ENCODE data around the gene ZNF280C.
"Not testable (repeated sequence)": the region's sequence is repeated elsewhere in the genome, so short reads cannot be mapped to it uniquely, and the experiment has no call there.

Gene ZNF280C

DNA sequence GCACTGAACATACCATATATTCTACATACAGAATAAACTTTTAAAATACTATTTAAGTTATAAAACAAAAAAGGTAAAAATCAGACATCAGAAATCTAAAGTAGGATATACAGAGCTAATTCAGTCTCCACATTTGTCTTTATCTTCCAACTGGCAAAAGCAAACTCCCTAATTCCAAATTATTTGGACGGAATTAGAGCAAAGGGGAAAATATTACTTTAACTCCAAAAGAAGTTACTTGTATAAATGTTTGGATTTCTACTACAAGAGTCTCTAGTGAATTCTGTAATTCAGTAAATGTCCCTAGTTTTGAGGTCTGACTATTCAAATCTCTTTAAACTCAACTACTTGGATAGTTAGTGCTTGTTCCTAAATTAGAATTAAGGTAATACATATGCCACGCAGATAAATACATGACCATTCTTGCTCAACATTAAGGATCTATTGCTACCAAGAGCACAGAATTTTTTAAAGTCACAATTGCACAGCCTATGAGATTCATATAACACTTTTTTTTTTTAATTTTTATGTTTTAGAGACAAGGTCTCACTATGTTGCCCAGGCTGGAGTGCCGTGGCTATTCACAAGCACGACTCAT, 7.3 kb downstream of the ZNF280C start:
- no peak for FAIRE-seq

DNA sequence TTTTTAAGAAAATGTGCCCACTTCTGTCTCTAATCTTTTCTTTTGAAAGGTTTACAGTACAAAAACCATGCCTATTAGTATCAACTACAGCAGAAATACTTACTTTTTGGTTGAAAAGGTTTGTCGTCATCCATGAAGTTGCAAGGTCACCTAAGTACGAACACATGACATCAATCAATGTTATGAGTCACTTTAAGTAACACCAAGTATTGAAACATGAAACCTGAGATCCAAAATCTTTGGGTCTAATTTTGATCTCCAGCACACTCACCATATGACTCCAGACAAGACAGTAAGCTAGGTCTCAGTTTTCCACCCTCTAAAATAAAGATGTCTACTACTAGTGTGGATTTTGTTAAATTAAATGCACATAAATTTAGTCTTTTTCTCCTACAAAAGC, 8.4 kb downstream of the ZNF280C start:
- no peak for FAIRE-seq

DNA sequence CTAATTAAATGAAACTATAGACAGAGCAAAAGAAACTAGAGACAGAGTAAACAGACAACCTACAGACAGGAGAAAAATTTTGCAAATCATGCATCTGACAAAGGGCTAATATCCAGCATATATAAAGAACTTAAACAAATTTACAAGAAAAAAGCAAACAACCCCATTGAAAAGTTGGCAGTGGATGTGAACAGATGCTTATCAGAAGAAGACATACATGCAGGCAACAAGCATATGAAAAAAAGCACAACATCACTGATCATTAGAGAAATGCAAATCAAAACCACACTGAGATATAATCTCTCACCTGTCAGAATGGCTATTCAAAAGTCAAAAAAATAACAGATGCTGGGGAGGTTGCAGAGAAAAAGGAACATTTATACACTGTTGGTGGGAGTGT, 14.8 kb downstream of the ZNF280C start:
- no peak for FAIRE-seq

DNA sequence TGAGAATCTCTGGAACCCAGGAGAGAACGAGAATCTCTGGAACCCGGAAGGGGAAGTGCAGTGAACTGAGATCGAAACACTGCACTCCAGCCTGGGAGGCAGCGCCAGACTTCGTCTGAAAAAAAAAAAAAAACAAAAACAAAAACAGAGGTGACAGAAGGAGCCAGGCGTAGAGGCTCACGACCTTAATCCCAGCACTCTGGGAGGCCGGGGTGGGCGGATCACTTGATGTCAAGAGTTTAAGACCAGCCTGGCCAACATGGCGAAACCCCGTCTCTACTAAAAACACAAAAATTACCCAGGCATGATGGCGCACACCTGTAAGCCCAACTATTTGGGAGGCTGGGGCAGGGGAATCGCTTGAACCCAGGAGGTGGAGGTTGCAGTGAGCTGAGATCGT, 17.0 kb downstream of the ZNF280C start:
- no peak for FAIRE-seq

DNA sequence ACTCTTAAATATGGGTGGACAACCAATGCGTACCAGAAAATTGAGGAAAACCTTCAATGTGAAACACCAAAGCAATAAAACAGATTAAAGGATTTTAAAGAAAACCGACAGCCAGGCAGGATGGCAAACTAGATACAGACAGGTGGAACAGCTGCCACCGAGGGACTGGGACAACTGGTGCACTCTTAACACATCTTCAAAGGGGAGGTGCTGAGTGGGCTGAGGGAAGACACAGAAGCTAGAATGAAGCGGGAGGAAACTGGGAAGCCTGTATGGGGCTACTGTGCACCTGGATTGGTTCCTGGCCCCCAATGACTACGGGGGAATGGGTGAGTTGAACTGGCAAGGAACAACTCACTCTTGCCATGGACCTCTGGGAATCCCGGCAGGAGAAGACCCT, 20.7 kb downstream of the ZNF280C start:
- FAIRE-seq = no peak

DNA sequence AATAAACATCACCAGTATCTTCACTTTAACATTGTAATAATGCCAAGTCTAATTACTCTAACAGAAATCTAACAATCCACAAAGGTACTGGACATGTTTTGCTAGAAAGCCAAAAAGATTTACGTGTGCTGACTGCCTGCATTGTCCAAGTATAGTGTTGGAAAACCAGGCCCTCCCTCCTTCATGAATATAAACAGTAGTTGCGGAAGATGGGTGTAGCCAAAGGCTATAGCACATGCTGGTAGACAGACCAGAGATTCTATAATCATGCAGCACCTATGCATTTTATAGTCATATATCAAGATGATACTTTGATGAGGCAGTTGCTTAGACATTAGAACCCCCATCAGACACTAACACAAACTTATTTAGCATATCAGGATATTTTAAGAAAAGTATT, 22.6 kb downstream of the ZNF280C start:
- no peak for FAIRE-seq

DNA sequence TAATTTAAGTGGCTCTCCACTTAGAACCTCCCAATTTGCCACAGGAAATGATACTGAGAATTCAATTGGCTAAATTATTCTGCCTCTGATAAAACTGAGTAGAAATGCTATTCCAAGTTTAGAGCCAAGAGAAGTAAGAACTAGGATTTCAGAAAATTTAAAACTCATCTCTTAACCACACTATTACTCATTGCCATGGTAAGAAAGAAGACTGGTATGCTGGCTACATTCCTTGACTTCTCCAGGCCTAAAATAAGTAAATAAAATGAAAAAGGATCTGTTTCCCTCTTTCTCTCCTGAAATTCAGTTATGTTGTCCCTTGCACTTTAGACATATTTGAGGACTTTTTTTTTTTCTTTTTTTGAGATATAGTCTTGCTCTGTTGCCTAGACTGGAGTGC, 23.3 kb downstream of the ZNF280C start:
- FAIRE-seq = no peak

DNA sequence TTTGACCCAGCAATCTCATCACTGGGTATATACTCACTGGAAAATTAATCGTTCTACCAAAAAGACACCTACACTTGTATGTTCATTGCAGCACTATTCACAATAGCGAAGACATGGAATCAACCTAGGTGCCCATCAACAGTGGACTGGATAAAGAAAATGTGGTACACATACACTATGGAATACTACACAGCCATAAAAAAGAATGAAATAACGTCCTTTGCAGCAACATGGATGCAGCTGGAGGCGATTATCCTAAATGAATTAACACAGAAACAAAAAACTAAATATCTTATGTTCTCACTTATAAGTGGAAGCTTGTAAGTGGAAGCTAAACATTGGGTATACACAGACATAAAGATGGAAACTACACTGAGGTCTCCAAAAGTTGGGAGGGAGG, 37.5 kb downstream of the ZNF280C start:
- FAIRE-seq = not testable (repeated sequence)

DNA sequence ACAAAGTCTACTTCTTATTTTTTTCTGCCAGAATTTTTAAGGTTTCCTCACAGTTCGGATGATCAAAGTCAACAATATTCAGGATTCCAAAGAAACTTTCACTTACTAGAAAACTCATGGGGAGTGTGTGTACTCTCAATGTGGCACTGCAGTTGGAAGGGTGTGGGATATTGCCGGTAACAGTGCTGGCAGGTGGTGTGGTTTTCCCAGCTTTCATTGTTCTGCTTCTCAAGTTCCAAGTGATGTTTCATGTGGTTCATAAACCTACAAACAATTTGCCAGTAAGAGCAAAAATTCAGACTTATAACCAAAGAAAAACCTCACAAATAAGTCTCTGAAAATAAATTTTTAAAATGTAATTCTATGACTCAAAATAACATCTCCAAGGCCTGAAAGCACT, 39.8 kb downstream of the ZNF280C start:
- FAIRE-seq = no peak

DNA sequence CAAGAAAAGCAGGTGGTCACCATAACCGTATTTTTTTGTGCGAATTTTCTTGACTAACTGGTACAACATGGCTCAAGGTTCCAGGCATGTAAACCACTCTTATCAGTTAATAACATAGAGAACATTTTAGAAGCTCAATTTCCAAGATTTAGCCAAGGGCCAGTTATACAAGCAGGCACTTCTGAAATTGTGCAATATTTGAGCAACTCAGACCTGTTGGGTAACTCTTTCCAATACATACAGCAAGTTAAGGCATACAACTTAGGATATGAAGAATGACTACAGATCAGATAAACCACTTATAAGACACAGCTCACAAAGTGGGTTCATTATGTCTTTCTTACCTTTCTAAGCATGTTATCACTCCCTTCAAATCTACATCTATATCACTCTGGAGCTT, 43.9 kb downstream of the ZNF280C start:
- no peak for FAIRE-seq

DNA sequence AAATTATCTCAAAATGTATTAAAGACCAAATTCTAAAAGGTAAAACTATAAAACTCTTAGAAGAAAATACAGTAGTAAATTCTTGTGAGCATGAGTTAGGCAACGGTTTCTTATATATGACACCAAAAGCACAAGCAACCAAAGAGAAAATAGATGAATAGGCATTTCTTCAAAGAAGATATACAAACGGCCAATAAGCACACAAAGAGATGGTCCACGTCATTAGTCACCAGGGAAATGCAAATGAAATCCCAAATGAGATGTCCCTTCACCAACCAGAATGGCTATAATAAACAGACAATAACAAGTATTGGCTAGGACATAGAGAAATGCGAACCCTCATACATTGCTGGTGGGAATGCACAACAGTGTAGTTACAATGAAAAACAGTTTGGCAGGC, 52.4 kb downstream of the ZNF280C start:
- FAIRE-seq = no peak

DNA sequence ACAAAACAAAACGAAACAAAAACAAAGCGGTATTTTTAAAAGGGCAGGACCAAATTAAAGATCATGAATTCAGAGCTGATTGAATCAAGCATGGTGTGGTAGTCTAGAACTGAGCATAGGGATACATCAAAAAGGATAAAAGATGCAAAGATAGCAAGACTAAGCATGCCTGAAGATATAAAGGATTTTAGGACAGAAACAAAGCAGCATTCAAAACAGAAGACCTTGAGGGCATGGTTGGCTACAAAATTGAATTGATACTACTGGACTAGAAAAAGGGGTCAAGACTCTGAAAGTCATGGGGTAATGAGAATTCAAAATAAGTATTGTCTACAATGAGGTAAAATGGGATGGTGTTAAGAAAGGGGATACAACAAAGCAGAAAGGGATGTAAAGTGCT, 55.3 kb downstream of the ZNF280C start:
- no peak for FAIRE-seq

DNA sequence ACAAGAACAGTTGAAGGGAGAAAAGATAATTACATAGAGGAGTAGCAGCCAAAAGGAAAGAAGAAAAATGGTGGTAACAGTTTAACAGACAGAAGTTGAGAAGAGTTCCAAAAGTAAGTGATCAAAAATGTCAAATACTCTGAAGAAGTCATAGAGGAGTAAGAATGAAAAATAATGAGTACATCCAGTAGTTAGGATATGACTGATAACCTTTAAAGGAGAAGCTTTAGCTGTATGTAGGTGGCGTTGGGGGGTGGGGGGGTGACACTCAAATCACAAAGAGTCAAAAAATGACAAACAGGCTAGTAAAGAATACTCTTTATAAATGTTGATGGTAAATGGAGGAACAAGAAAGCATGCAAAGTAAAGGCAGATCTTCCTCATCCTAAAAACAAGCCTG, 56.3 kb downstream of the ZNF280C start:
- FAIRE-seq = no peak

DNA sequence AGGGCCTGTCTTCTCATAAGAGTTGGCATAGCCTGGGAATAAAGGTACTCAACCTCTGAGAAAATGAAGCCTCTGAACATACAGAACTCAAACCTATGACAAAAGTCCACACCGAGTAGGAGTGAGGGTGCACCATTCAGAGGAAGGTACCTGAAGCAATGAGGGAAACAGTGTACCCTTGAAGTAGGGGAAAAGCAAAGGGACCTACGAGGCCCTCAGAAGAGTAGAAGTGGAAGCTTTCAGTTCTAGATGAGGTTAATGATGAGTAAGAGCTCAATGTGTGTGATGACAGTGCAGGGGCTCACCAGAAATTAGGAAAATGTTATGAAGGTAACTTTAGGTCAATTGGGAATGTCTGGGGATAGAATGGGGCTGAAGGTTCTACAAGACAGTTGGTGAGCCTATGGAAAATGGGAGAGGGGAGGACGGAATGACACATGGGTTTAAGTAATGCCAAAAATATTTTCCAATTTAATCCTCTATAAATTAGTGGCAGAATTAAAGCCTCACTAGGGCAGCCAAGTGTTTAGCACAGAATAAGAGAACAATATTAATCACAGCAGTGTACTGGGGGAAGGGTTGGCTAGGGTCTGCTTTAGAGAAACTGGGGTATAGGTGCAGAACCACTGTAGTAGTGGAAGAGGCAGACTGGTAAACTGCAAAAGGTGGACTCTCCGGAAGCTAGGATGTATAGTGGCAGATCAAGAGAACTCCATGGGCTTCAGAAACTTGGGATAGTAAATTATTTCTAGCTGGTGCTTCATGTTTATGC, 57.1 kb downstream of the ZNF280C start:
- FAIRE-seq = no peak

DNA sequence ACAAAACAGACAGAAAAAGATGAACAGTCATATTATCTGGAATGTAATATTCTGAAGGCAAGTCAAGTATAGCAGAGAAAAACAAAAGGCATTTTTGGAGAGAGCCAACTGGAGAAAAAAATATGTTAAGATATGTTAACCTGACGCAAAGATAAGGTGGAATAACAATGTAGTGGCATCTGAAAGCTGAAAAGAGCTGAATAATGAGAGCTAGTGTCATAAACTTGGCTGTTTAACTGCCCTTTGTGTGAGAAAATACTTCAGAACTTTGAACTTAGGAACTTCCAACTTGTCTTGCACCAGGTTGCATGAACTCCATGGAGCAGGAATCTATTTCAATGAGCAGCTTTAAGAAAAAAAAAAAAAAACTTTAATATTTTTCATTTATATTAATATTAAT, 64.1 kb downstream of the ZNF280C start:
- no peak for FAIRE-seq

DNA sequence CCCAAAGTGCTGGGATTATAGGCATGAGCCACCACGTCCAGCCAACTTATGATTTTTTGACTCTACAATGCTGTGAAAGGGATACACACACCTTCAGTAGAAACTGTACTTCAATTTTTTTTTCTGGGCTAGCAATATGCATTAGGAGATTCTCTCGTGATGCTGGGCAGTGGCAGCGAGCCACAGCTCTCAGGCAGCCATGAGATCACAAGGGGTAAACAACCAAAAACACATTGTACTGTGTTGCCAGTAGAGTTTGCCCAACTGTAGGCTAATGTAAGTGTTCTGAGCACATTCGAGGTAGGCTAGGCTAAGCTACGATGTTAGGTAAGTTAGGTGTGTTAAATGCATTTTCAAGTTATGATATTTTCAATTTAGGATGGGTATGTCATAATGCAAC, 71.2 kb downstream of the ZNF280C start:
- no peak for FAIRE-seq

DNA sequence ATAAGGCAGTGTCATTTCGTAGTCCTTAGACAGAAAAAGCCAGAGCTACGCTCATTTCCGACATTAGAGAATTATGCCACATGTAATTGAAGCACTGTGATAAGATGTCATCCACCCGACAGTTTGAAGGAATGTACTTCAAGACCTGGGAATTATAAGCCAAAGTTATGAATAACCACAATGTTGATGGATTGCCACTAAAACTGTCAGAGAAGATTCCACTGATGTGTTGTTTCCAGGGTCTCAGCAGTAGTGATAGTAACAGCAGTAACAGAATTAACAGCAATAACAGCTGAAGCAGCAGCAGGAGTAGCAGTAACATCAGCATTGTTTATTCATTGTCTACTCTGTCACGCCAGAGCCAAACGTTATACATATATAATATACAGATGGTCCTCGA, 72.2 kb downstream of the ZNF280C start:
- FAIRE-seq = no peak

DNA sequence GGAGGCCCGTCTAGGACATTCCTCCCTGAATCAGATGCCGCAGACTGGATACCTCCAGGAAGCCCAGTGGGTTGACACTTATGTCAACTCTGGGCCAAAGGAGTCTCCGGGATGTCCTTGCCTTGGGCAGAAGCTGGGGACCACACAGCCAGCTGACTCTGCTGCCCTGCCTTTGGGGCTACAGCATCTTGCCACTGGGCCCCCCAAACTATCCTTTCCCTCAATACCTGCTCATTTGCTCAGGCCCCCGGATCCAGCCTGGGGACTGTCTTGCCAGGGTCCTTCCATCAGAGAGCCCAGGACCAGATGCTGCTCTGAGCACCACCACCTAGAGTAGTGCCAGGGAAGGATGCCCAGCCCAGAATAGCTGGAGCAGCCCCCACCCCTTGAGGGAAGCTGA, 77.9 kb downstream of the ZNF280C start:
- no peak for FAIRE-seq

DNA sequence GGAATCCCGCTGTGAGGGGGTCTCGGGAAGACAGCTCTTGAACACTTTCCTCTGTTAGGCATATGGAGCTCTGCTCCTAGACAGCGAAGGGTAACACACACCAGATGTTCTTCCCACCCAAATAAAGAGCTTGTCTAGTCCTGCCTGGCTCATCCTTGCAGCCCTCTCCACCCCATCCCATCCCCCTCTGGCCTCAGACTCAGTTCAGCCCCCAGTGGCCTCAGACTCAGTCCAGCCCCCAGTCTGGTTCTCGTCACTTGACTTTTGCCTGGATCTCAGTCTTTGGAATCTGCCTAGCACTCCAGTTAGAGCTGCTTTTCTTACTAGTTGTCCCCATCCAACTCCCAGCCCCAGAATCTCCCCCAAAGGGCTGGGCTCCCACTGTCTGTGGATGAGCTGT, 82.0 kb downstream of the ZNF280C start:
- no peak for FAIRE-seq

DNA sequence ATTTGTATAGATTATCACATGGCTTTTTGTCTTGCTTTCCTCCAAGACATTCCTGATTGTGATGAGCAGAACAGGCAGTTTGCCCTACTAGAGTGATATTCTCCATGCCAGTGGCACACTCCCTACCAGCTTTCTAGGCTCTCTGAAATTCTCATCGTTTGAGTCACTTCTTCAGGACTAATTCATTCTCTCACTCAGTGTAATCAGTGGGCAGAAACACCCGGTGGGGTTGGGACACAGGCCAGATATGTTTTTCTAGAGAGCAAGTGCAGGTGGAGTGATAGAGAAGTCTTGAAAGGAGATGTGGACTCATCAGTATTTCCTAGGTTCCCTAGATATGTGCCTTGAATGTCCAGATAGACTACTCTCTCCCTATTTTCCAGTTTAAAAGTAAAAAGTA, 83.8 kb downstream of the ZNF280C start:
- FAIRE-seq = no peak

DNA sequence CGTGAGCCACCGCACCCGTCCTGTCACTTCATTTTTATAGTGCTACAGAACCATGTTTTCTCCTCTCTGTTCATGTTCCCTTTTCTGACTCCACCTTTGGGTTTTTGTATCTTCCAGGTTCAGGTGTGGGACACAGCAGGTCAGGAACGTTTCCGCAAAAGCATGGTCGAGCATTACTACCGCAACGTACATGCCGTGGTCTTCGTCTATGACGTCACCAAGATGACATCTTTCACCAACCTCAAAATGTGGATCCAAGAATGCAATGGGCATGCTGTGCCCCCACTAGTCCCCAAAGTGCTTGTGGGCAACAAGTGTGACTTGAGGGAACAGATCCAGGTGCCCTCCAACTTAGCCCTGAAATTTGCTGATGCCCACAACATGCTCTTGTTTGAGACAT, 84.5 kb downstream of the ZNF280C start:
- FAIRE-seq = no peak

DNA sequence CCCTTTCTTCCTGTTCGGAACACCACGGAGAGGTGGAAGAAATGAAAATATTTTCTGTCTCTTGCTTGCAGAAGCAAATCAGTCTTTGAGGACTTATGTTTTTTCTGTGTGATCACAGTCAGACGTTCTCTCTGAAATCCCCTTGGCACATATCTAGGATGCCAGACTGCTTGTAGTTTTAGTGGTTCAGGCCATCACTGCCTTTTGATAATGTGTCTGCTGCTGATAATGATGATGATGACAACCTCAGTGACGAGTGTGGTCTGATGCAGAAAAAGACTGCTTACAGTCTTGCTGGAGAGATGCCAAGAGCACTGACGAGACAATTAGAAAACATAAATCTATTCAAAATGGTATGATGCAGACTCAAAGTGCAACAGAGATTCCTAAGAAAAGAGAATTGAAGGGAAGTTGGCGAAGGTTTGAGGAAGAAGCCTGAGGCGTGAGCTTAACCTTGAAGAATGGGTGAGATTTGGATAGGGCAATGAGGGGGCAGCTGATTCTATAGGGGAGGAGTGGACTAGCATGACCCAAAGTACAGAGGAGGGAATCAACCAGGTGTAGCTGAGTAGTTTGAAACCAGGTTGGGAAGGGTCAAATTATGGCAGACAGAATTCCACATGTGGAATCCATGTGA, 89.0 kb downstream of the ZNF280C start:
- FAIRE-seq = no peak

DNA sequence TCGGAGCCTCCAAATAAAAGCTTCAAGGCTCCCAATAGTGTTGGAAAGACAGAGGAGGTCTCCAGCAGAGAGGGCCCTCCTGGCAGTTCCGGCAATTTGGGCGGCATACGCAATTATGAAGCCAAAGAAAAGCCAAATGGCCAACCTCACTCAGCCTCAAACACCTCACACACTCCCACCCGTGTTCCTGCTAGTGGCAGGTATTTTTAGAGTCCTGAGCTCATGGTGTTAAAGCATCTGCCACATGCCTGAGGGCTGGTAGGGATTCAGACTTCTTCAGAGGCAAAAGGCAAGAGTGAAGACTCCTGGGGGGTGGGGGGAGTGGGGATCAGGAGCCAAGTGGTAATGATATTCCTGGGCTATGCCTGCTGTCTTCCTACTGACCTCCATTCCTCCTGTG, 89.5 kb downstream of the ZNF280C start:
- FAIRE-seq = no peak

DNA sequence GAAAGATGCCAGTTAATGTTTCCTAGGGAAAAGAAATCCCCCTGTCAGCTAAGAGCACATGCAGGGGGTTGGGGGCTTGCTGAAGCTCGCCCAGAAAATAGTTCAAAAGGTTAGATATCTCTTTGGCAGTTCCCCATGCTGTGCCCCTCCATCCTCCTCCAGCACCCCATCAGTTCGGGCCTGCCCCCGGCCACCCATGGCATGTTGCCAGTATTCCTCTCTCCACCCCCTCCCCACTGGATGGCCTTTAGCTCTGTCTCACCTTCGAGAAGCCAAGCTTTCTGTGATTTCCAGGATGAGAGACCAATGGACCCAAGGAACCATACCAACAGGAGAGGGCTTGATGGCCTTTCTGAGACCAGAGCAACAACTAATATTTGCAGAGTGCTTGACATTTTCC, 91.8 kb downstream of the ZNF280C start:
- FAIRE-seq = no peak
